Sigmoid colon (tissue), 7 donors: ENCODE data around the gene BCL10. TPM values are rescaled to one million over a fixed set of nuclear protein-coding genes. Genes with fewer than 3 reads are reported as not detected.
"Not testable (repeated sequence)": the region's sequence is repeated elsewhere in the genome, so short reads cannot be mapped to it uniquely, and the experiment has no call there.

Experiments
- DNase-seq: peaks from one replicate; pipeline ENCODE4 v3.0.0-alpha.2; 2019
- H3K27ac ChIP-seq, 4 donors: fragments of 200-600 bp; sonication (generic); one replicate each; pipeline ENCODE4 v1.5.1; 2016 to 2019; ENCODE audit warnings: mild to moderate bottlenecking in 1 of 4
- H3K27me3 ChIP-seq, 3 donors: fragments of 200-600 bp; sonication (generic); one replicate each; pipeline ENCODE4 v1.5.1; 2019; ENCODE audit warnings: mild to moderate bottlenecking in 1 of 3
- H3K36me3 ChIP-seq, 4 donors: fragments of 200-600 bp; sonication (generic); one replicate each; pipeline ENCODE4 v1.5.1; 2016 to 2019
- H3K4me1 ChIP-seq, 4 donors: fragments of 200-600 bp; sonication (generic); one replicate each; pipeline ENCODE4 v1.5.1; 2017 to 2019
- H3K4me3 ChIP-seq, 4 donors: fragments of 200-600 bp; sonication (generic); one replicate each; pipeline ENCODE4 v1.5.1; 2017 to 2019; ENCODE audit warnings: mild to moderate bottlenecking in 2 of 4, moderate library complexity in 1 of 4
- H3K9me3 ChIP-seq, 4 donors: fragments of 200-600 bp in 3 of 4; sonication (generic) in 3 of 4; one replicate each; pipeline versions ENCODE4 v1.5.1 to v1.6.1; 2013 to 2019
- EP300 ChIP-seq, 4 donors: sonication (generic); formaldehyde crosslinking; IDR thresholded peaks; one replicate each; pipeline ENCODE4 v1.6.1; 2017; ENCODE audit warnings: antibody characterized with exemption in 4 of 4
- POLR2A ChIP-seq, 2 donors: fragments of 450-650 bp; IDR thresholded peaks; one replicate each; pipeline ENCODE4 v1.6.1; 2016; ENCODE audit warnings: antibody characterized with exemption in 2 of 2, mild to moderate bottlenecking in 2 of 2, moderate library complexity in 2 of 2
- POLR2AphosphoS5 ChIP-seq, 4 donors: sonication (generic); formaldehyde crosslinking; IDR thresholded peaks; one replicate each; pipeline ENCODE4 v1.6.1; 2017; ENCODE audit warnings: antibody characterized with exemption in 4 of 4
- WGBS, 2 donors: extraction: QIAGEN DNeasy Blood & Tissue Kit; methylation state at CpG; one replicate each; pipeline ENCODE4 v1.1.7; 2013; 5-methylcytosine and 5-hydroxymethylcytosine counted together
- intact Hi-C: fragments of 100-400 bp; cut with DNase I; formaldehyde crosslinking; loops from one replicate; pipeline ENCODE4 v1.15.1; 2023
- polyA plus RNA-seq, 3 donors: library from polyadenylated mRNA; stranded (reverse); fragments of 200-250 nt; gene quantifications; one replicate each; pipeline ENCODE4 v1.2.3, GENCODE V29; 2013
- total RNA-seq, 4 donors: library from RNA; depleted of rRNA; stranded (reverse); fragments of >200 nt; gene quantifications; one replicate each; pipeline ENCODE4 v1.1.0, GENCODE V29; 2016
- TF ChIP-seq, protein P1 (sequence below), 4 experiments: fragments of 450-650 bp in 3 of 4; fragments of 200-600 bp in 1 of 4; IDR thresholded peaks; one replicate each; pipeline ENCODE4 v1.5.1; 2016 to 2019; ENCODE audit warnings: antibody characterized with exemption in 4 of 4, mild to moderate bottlenecking in 3 of 4, moderate library complexity in 2 of 4
- donor health status: healthy with polysubstance abuse.
- donor health status: Bipolar disorder and iron deficiency.
- donor health status: healthy.

The BCL10 gene
- total and polyA plus RNA-seq, 7 donors = 6.7 to 49.7 (median 14.2) TPM

DNA sequence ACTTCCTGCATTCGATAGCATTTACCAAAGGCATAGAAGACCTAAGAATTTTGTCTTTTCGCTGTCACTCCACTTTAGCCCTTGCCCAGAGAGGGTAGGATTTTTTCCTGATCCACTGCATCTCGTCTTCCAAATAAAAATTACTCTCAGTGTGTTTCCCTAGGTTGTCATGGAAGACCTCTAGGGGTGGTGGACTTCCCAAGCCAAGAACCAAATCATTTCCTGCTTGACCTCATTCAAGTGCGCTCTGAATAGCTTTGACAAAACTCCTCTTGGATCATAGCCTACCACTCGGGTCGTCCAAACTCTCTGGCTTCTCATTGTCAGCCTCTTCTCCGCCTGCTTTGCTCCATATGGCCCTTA is 16.5 kb downstream of the BCL10 start:
- peaks cover 0 to 43% (median 30%) of the 10 kb centered on the region in 4 donors for H3K4me1 ChIP-seq
- peaks cover 0 to 35% (median 3%) of the 10 kb centered on the region in 4 donors for H3K36me3 ChIP-seq
- TF ChIP-seq EP300 (IDR thresholded peaks at IDR 0.05) = no peak
- TF ChIP-seq POLR2AphosphoS5 (IDR thresholded peaks at IDR 0.05) = no peak
- TF ChIP-seq, protein P1, sequence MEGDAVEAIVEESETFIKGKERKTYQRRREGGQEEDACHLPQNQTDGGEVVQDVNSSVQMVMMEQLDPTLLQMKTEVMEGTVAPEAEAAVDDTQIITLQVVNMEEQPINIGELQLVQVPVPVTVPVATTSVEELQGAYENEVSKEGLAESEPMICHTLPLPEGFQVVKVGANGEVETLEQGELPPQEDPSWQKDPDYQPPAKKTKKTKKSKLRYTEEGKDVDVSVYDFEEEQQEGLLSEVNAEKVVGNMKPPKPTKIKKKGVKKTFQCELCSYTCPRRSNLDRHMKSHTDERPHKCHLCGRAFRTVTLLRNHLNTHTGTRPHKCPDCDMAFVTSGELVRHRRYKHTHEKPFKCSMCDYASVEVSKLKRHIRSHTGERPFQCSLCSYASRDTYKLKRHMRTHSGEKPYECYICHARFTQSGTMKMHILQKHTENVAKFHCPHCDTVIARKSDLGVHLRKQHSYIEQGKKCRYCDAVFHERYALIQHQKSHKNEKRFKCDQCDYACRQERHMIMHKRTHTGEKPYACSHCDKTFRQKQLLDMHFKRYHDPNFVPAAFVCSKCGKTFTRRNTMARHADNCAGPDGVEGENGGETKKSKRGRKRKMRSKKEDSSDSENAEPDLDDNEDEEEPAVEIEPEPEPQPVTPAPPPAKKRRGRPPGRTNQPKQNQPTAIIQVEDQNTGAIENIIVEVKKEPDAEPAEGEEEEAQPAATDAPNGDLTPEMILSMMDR (IDR thresholded peaks at IDR 0.05) = no peak
- H3K4me3 ChIP-seq = peak overlapping the region; percentile 69 to 94 (median 88)
- intact Hi-C loops = loop anchor here (1.0 to 5.0 kb wide), 3 partner anchors 58 to 315 kb away; partner anchors contain the start of gene SYDE2
- no peaks in the 10 kb centered on the region for H3K9me3 ChIP-seq
- no peaks in the 10 kb centered on the region for H3K27me3 ChIP-seq
- H3K27ac ChIP-seq = peak overlapping the region; percentile 76 to 89 (median 84)
- WGBS, 2 donors = 47 to 49% methylated on average over 7 of the region's 7 CpGs
- DNase-seq = peak; percentile 73

GRCh38 chr1:85259118-85259911 is 17.1 kb downstream of the BCL10 start, which contains the start of gene C1orf52:
C1orf52 (minus strand) TSS chr1:85259662; CDS start chr1:85259633, 29 bp downstream.
- Histone ChIP-seq H3K27me3 (no peaks in the 10 kb centered on the region), H3K4me1 (peaks cover 0 to 49% (median 35%) of the 10 kb centered on the region in 4 donors), H3K36me3 (peaks cover 0 to 32% (median 3%) of the 10 kb centered on the region in 4 donors), H3K4me3 (peak within 1 kb of the TSS; percentile 69 to 94 (median 88)), H3K9me3 (no peaks in the 10 kb centered on the region), H3K27ac (peak within 1 kb of the TSS; percentile 76 to 89 (median 84))
- TF ChIP-seq POLR2AphosphoS5 (IDR thresholded peaks at IDR 0.05) (peak; percentile 73 to 95 (median 88)), POLR2A (IDR thresholded peaks at IDR 0.05) (peak; percentile 57 to 67), EP300 (IDR thresholded peaks at IDR 0.05) (no peak)
- TF ChIP-seq, protein P1 (IDR thresholded peaks at IDR 0.05) = peak; percentile 92 to 100 (median 97)
- intact Hi-C loops = loop anchor here (1.0 to 5.0 kb wide), 2 partner anchors 57 to 150 kb away; partner anchors contain the start of gene SYDE2
- 1% methylated on average over 65 of the region's 65 CpGs for WGBS, 2 donors
- peak; percentile 97 for DNase-seq

DNA sequence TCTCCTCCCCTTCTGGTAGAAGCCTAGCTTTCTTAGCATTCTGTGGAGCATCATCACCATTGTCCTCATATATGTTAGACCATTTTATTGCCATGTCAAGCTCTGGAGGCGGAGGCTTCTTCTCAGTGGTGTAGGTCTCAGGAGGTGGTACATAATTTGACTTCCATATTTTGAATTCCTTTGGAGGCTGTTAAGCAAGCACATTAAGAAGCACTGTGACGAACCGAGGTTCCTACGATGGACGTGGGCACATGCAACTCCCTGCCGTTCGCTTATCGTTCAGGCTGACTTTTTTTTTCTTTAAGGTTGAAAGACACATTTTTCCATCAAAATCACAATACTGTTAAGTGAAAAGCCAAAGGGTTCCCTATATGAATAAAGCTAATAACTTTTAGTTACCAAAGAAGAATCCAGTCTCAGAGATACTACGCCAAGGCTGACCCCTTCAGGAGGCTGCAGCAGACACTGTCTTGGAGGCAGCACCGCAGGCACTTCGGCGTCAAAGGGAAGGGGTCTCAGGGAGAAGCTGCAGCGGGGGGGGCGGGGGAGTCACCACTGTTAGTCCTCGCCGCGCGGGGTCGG is 17.8 kb downstream of the BCL10 start:
- peak overlapping the region; percentile 69 to 94 (median 88) for H3K4me3 ChIP-seq
- no peak for DNase-seq
- H3K36me3 ChIP-seq = peaks cover 0 to 28% (median 3%) of the 10 kb centered on the region in 4 donors
- H3K9me3 ChIP-seq = no peaks in the 10 kb centered on the region
- WGBS, 2 donors = 4% methylated on average over 19 of the region's 19 CpGs
- peaks cover 0 to 56% (median 41%) of the 10 kb centered on the region in 4 donors for H3K4me1 ChIP-seq
- intact Hi-C loops = loop anchor here (1.0 to 5.0 kb wide), 2 partner anchors 56 to 149 kb away; partner anchors contain the start of gene SYDE2
- TF ChIP-seq EP300 (IDR thresholded peaks at IDR 0.05) (no peak), POLR2A (IDR thresholded peaks at IDR 0.05) (no peak), POLR2AphosphoS5 (IDR thresholded peaks at IDR 0.05) (no peak)
- TF ChIP-seq, protein P1 (IDR thresholded peaks at IDR 0.05) = no peak
- peak overlapping the region; percentile 76 to 89 (median 84) for H3K27ac ChIP-seq
- H3K27me3 ChIP-seq = no peaks in the 10 kb centered on the region

- H3K4me3 ChIP-seq, intact Hi-C loops, DNase-seq, H3K27ac ChIP-seq, H3K27me3 ChIP-seq, H3K9me3 ChIP-seq: not testable (repeated sequence)
- 78 to 96% methylated on average over 3 of the region's 3 CpGs for WGBS, 2 donors
- H3K36me3 ChIP-seq = peaks cover 0 to 17% (median 0%) of the 10 kb centered on the region in 4 donors
- peaks cover 0 to 44% (median 39%) of the 10 kb centered on the region in 4 donors for H3K4me1 ChIP-seq
These were observed 27.4 kb downstream of the BCL10 start for GRCh38 chr1:85249042-85249441.

- H3K4me1 ChIP-seq = peaks cover 0 to 42% (median 36%) of the 10 kb centered on the region in 4 donors
- no peaks in the 10 kb centered on the region for H3K36me3 ChIP-seq
- intact Hi-C loops = no loop called here
- DNase-seq = no peak
- H3K4me3 ChIP-seq = no peak overlapping the region
- peak overlapping the region in 3 of 4 donors; percentile 45 to 72 (median 70) for H3K27ac ChIP-seq
- TF ChIP-seq POLR2AphosphoS5 (IDR thresholded peaks at IDR 0.05) (no peak), EP300 (IDR thresholded peaks at IDR 0.05) (no peak), POLR2A (IDR thresholded peaks at IDR 0.05) (no peak)
- TF ChIP-seq, protein P1 (IDR thresholded peaks at IDR 0.05) = no peak
- WGBS, 2 donors = 86 to 89% methylated on average over 1 of the region's 1 CpG
- no peaks in the 10 kb centered on the region for H3K9me3 ChIP-seq
- H3K27me3 ChIP-seq = no peaks in the 10 kb centered on the region
These were observed 30.5 kb downstream of the BCL10 start for GRCh38 chr1:85245891-85246290.
